GM12878 (cell line): ENCODE data around the gene LEKR1.
"Not testable (repeated sequence)": the region's sequence is repeated elsewhere in the genome, so short reads cannot be mapped to it uniquely, and the experiment has no call there.

Experiments used
- HCFC1 ChIP-seq: fragments of 150-350 bp; IDR thresholded peaks from 2 replicates; pipeline ENCODE4 v1.6.1; 2014; ENCODE audit warnings: low read length
- RAD21 ChIP-seq: IDR thresholded peaks from 2 replicates; pipeline ENCODE4 v1.6.1; 2011; ENCODE audit warnings: mild to moderate bottlenecking, low read depth, low read length, moderate library complexity; ENCODE audit not compliant: insufficient read depth
- RBBP5 ChIP-seq: fragments of 200-600 bp; sonication (generic); conservative IDR thresholded peaks from 2 replicates; pipeline ENCODE4 v1.6.1; 2016
- SREBF2 ChIP-seq: IDR thresholded peaks from 2 replicates; pipeline ENCODE4 v1.6.1; 2012; ENCODE audit warnings: mild to moderate bottlenecking, low read length
- SRF ChIP-seq, 2 experiments: IDR thresholded peaks; 2 replicates each; pipeline ENCODE4 v1.6.1; 2011; ENCODE audit warnings: low read depth in 2 of 2, low read length in 2 of 2, mild to moderate bottlenecking in 1 of 2, moderate library complexity in 1 of 2
- TF ChIP-seq, protein P1 (sequence below): fragments of 450-650 bp; IDR thresholded peaks from 2 replicates; pipeline ENCODE4 v1.6.1; 2016; ENCODE audit warnings: mild to moderate bottlenecking
- TF ChIP-seq, protein P2 (sequence below), 3 experiments: IDR thresholded peaks in 2 of 3; conservative IDR thresholded peaks in 1 of 3; 2 replicates each; pipeline ENCODE4 v1.5.1; 2011; ENCODE audit warnings: low read depth in 3 of 3, low read length in 3 of 3, mild to moderate bottlenecking in 3 of 3, control low read depth in 2 of 3, moderate library complexity in 2 of 3, inconsistent platforms in 1 of 3, mixed read lengths in 1 of 3; ENCODE audit not compliant: control insufficient read depth in 2 of 3, insufficient read depth in 1 of 3; ENCODE audit errors: extremely low read depth in 1 of 3

DNA sequence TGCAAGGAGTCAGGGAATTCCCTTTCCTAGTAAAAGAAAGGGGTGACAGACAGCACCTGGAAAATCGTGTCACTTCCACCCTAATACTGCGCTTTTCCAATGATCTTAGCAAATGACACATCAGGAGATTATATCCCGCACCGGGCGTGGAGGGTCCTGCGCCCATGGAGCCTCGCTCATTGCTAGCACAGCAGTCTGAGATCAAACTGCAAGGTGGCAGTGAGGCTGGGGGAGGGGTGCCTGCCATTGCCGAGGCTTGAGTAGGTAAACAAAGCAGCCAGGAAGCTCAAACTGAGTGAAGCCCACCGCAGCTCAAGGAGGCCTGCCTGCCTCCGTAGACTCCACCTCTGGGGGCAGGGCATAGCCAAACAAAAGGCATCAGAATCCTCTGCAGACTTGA, 140.2 kb downstream of the LEKR1 start:
- not testable (repeated sequence) for TF ChIP-seq RAD21; SRF (IDR thresholded peaks at IDR 0.05; ENCODE audit: low read depth in 2 of 2, low read length in 2 of 2); RBBP5; HCFC1; SREBF2
- TF ChIP-seq, protein P1, sequence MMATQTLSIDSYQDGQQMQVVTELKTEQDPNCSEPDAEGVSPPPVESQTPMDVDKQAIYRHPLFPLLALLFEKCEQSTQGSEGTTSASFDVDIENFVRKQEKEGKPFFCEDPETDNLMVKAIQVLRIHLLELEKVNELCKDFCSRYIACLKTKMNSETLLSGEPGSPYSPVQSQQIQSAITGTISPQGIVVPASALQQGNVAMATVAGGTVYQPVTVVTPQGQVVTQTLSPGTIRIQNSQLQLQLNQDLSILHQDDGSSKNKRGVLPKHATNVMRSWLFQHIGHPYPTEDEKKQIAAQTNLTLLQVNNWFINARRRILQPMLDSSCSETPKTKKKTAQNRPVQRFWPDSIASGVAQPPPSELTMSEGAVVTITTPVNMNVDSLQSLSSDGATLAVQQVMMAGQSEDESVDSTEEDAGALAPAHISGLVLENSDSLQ = not testable (repeated sequence)
- TF ChIP-seq, protein P2, sequence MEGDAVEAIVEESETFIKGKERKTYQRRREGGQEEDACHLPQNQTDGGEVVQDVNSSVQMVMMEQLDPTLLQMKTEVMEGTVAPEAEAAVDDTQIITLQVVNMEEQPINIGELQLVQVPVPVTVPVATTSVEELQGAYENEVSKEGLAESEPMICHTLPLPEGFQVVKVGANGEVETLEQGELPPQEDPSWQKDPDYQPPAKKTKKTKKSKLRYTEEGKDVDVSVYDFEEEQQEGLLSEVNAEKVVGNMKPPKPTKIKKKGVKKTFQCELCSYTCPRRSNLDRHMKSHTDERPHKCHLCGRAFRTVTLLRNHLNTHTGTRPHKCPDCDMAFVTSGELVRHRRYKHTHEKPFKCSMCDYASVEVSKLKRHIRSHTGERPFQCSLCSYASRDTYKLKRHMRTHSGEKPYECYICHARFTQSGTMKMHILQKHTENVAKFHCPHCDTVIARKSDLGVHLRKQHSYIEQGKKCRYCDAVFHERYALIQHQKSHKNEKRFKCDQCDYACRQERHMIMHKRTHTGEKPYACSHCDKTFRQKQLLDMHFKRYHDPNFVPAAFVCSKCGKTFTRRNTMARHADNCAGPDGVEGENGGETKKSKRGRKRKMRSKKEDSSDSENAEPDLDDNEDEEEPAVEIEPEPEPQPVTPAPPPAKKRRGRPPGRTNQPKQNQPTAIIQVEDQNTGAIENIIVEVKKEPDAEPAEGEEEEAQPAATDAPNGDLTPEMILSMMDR (IDR thresholded peaks at IDR 0.05 in 2 of 3, conservative IDR thresholded peaks at IDR 0.05 in 1 of 3; ENCODE audit: control insufficient read depth in 2 of 3, extremely low read depth in 1 of 3, insufficient read depth in 1 of 3, low read depth in 3 of 3, low read length in 3 of 3) = not testable (repeated sequence)
